MM.1S (cell line): ENCODE results near the gene FLNC.

Experiments
- CTCF ChIP-seq: fragments of 300-600 bp; sonication (generic); IDR thresholded peaks from 2 replicates; pipeline ENCODE4 v1.5.1; 2016; ENCODE audit warnings: antibody characterized with exemption, low read length, mixed read lengths
- EZH2 ChIP-seq: fragments of 300-600 bp; sonication (generic); optimal IDR thresholded peaks from 2 replicates; pipeline ENCODE3; 2017; ENCODE audit warnings: low read depth, mild to moderate bottlenecking, antibody characterized with exemption, low read length, mixed read lengths
- EZH2phosphoT487 ChIP-seq: fragments of 300-600 bp; sonication (generic); IDR thresholded peaks from 2 replicates; pipeline ENCODE4 v1.6.1; 2018; ENCODE audit warnings: antibody characterized with exemption, low read length

- no peak for TF ChIP-seq EZH2
- no peak for TF ChIP-seq CTCF
- TF ChIP-seq EZH2phosphoT487 = no peak
These were observed 11.5 kb upstream of the FLNC start for GRCh38 chr7:128818694-128819093.
